IMR-90 (cell line): ENCODE results near the gene SLC5A10. TPM values are rescaled to one million over a fixed set of nuclear protein-coding genes. Genes with fewer than 3 reads are reported as not detected.
"Not testable (repeated sequence)": the region's sequence is repeated elsewhere in the genome, so short reads cannot be mapped to it uniquely, and the experiment has no call there.

Experiments used
- ATAC-seq: fragments of 200-7000 bp; cut with Tn5 transposase; 2 replicates; pipeline ENCODE4 v1.9.1; 2020; ENCODE audit warnings: low read depth, mild to moderate bottlenecking, moderate library complexity
- BruUV-seq: library from RNA; stranded (reverse); fragments of 400-500 nt; replicated peaks from 2 replicates; lab custom pipeline; 2021; lab: Mats Ljungman, UMichigan
- CTCF ChIA-PET: fragments of 300-600 bp; formaldehyde crosslinking; extraction: SDS; loops from one replicate; lab custom pipeline; 2021; ENCODE audit warnings: antibody characterized with exemption; lab: Yijun Ruan, JAX
- POLR2A ChIA-PET: fragments of 300-600 bp; sonication (Branson Sonifier 250); formaldehyde crosslinking; loops from one replicate; lab custom pipeline; 2022; ENCODE audit warnings: antibody characterized with exemption; ENCODE audit not compliant: unreplicated experiment; lab: Charles Lee
- DNase-seq: peaks from one replicate; pipeline ENCODE4 v3.0.0; 2013
- H2AFZ ChIP-seq: replicated peaks from 2 replicates; pipeline ENCODE3; 2013; ENCODE audit warnings: low read length, mild to moderate bottlenecking; ENCODE audit not compliant: poor library complexity
- H2AK5ac ChIP-seq: 2 replicates; pipeline ENCODE4 v1.6.1; 2013; ENCODE audit warnings: low read depth, low read length, inconsistent platforms
- H2AK9ac ChIP-seq: replicated peaks from 2 replicates; pipeline ENCODE3; 2013; ENCODE audit warnings: mild to moderate bottlenecking, low read depth, low read length, moderate library complexity; ENCODE audit not compliant: poor library complexity
- H2BK120ac ChIP-seq: 2 replicates; pipeline ENCODE4 v1.6.1; 2013; ENCODE audit warnings: low read depth, low read length, inconsistent platforms
- H2BK15ac ChIP-seq: 3 replicates; pipeline ENCODE4 v1.6.1; 2013; ENCODE audit warnings: low read depth, low read length, inconsistent platforms
- H2BK20ac ChIP-seq: 2 replicates; pipeline ENCODE4 v1.6.1; 2013; ENCODE audit warnings: low read depth, mild to moderate bottlenecking, inconsistent platforms, low read length, moderate library complexity
- H2BK5ac ChIP-seq: 2 replicates; pipeline ENCODE4 v1.6.1; 2013; ENCODE audit warnings: mild to moderate bottlenecking, low read depth, low read length, inconsistent platforms; ENCODE audit not compliant: poor library complexity, severe bottlenecking
- H3K14ac ChIP-seq: replicated peaks from 2 replicates; pipeline ENCODE4 v1.6.1; 2013; ENCODE audit warnings: low read depth, low read length, inconsistent platforms
- H3K18ac ChIP-seq: 2 replicates; pipeline ENCODE4 v1.6.1; 2013; ENCODE audit warnings: low read depth, low read length, control low read depth
- H3K23ac ChIP-seq: 2 replicates; pipeline ENCODE4 v1.6.1; 2013; ENCODE audit warnings: low read depth, low read length, inconsistent platforms
- H3K27ac ChIP-seq: 2 replicates; pipeline ENCODE4 v1.5.1; 2013; ENCODE audit warnings: mild to moderate bottlenecking, control low read depth, low read length; ENCODE audit not compliant: insufficient read depth
- H3K27me3 ChIP-seq: 2 replicates; pipeline ENCODE4 v1.6.1; 2013; ENCODE audit warnings: low read length; ENCODE audit not compliant: control insufficient read depth, insufficient read depth
- H3K36me3 ChIP-seq: 2 replicates; pipeline ENCODE4 v1.6.1; 2013; ENCODE audit warnings: low read length, mixed read lengths; ENCODE audit not compliant: control insufficient read depth, insufficient read depth
- H3K4ac ChIP-seq: 2 replicates; pipeline ENCODE4 v1.6.1; 2013; ENCODE audit warnings: low read depth, low read length, inconsistent platforms
- H3K4me1 ChIP-seq: 2 replicates; pipeline ENCODE4 v1.6.1; 2013; ENCODE audit warnings: low read length, mixed read lengths; ENCODE audit not compliant: control insufficient read depth, insufficient read depth
- H3K4me2 ChIP-seq: 2 replicates; pipeline ENCODE4 v1.6.1; 2013; ENCODE audit warnings: low read depth, mild to moderate bottlenecking, control low read depth, low read length, moderate library complexity
- H3K4me3 ChIP-seq: 2 replicates; pipeline ENCODE4 v1.5.1; 2013; ENCODE audit warnings: low read depth, mild to moderate bottlenecking, control low read depth, low read length, moderate library complexity; ENCODE audit not compliant: insufficient read depth
- H3K56ac ChIP-seq: 2 replicates; pipeline ENCODE4 v1.6.1; 2013; ENCODE audit warnings: low read length, inconsistent platforms; ENCODE audit not compliant: insufficient read depth; ENCODE audit errors: extremely low read depth
- H3K79me1 ChIP-seq, 2 experiments: 2 replicates each; pipeline ENCODE4 v1.6.1; 2013; ENCODE audit warnings: low read length in 2 of 2, inconsistent platforms in 1 of 2, low read depth in 1 of 2
- H3K9ac ChIP-seq: 2 replicates; pipeline ENCODE4 v1.6.1; 2013; ENCODE audit warnings: low read depth, low read length, control low read depth
- H3K9me1 ChIP-seq: 2 replicates; pipeline ENCODE4 v1.6.1; 2013; ENCODE audit warnings: low read length, inconsistent platforms; ENCODE audit not compliant: insufficient read depth
- H3K9me3 ChIP-seq: 2 replicates; pipeline ENCODE4 v1.6.1; 2013; ENCODE audit warnings: low read length; ENCODE audit not compliant: control insufficient read depth, insufficient read depth
- H4K20me1 ChIP-seq: 2 replicates; pipeline ENCODE4 v1.6.1; 2013; ENCODE audit warnings: low read length, inconsistent platforms; ENCODE audit not compliant: insufficient read depth
- H4K5ac ChIP-seq: 2 replicates; pipeline ENCODE4 v1.6.1; 2013; ENCODE audit warnings: mild to moderate bottlenecking, low read depth, low read length, control low read depth
- H4K8ac ChIP-seq, 2 experiments: 2 replicates each; pipeline ENCODE4 v1.6.1; 2013; ENCODE audit warnings: low read depth in 2 of 2, low read length in 2 of 2, control low read depth in 1 of 2, inconsistent platforms in 1 of 2
- H4K91ac ChIP-seq: 2 replicates; pipeline ENCODE4 v1.6.1; 2013; ENCODE audit warnings: low read depth, low read length, inconsistent platforms; ENCODE audit not compliant: insufficient read depth
- WGBS, 2 experiments: methylation state at CpG; one replicate each; pipeline versions ENCODE4 v1.1.5 to v1.1.7; 2013; ENCODE audit warnings: missing lambda C conversion rate in 2 of 2; ENCODE audit not compliant: insufficient read length in 1 of 2; ENCODE audit errors: extremely low coverage in 2 of 2; 5-methylcytosine and 5-hydroxymethylcytosine counted together
- dilution Hi-C: fragments of 300-500 bp; cut with HindIII; formaldehyde crosslinking; loops from one replicate; pipeline ENCODE4 v1.14.3; 2018; ENCODE audit warnings: low sequenced_read_pairs; ENCODE audit not compliant: unreplicated experiment
- in situ Hi-C: fragments of 300-500 bp; cut with MboI; formaldehyde crosslinking; loops from 3 replicates; pipeline ENCODE4 v1.14.3; 2019; ENCODE audit warnings: low sequenced_read_pairs, inconsistent platforms, mixed read lengths
- intact Hi-C: fragments of 100-400 bp; cut with micrococcal nuclease; formaldehyde crosslinking; loops from 2 replicates; pipeline ENCODE4 v1.10.0; 2022
- polyA plus RNA-seq, 3 experiments: library from polyadenylated mRNA; depleted of rRNA; stranded (reverse); fragments of >200 nt; gene quantifications; 2 replicates each; pipeline ENCODE4 v1.2.3, GENCODE V29; 2012; ENCODE audit warnings: low replicate concordance in 1 of 3
- total RNA-seq: library from RNA; depleted of rRNA; stranded (reverse); fragments of >200 nt; gene quantifications from 2 replicates; pipeline ENCODE4 v1.2.3, GENCODE V29; 2012

SLC5A10 gene
- total and polyA plus RNA-seq, 2 of the 4 experiments (the other 2 are of a cell fraction): not detected

GRCh38 chr17:19042369-19042768 is 90.4 kb downstream of the SLC5A10 start:
- dilution Hi-C loops, POLR2A ChIA-PET, H3K27ac ChIP-seq, in situ Hi-C loops, H2BK120ac ChIP-seq, CTCF ChIA-PET, BruUV-seq, H3K9me3 ChIP-seq, H2AK9ac ChIP-seq, H3K27me3 ChIP-seq, H4K20me1 ChIP-seq, H3K56ac ChIP-seq, H3K4me2 ChIP-seq, intact Hi-C loops, H4K91ac ChIP-seq, H2AK5ac ChIP-seq, H4K5ac ChIP-seq, H3K4me1 ChIP-seq, H3K36me3 ChIP-seq, H2BK5ac ChIP-seq, H3K79me1 ChIP-seq, H3K18ac ChIP-seq, H3K4me3 ChIP-seq, H2BK20ac ChIP-seq, DNase-seq, H2AFZ ChIP-seq, H3K23ac ChIP-seq, H3K9me1 ChIP-seq, H3K4ac ChIP-seq, H4K8ac ChIP-seq, H2BK15ac ChIP-seq, H3K9ac ChIP-seq, H3K14ac ChIP-seq, ATAC-seq: not testable (repeated sequence)
- no CpG with 5 or more reads among the region's 14 CpGs for WGBS, 2 experiments

- H2BK5ac ChIP-seq, H3K4ac ChIP-seq, H3K56ac ChIP-seq, H2AFZ ChIP-seq, H3K4me2 ChIP-seq, H3K9ac ChIP-seq, H3K36me3 ChIP-seq, ATAC-seq, H2AK5ac ChIP-seq, H2BK120ac ChIP-seq, H3K9me1 ChIP-seq, intact Hi-C loops, H3K23ac ChIP-seq, POLR2A ChIA-PET, H3K18ac ChIP-seq, DNase-seq, H3K27ac ChIP-seq, CTCF ChIA-PET, H4K20me1 ChIP-seq, H2BK20ac ChIP-seq, H4K8ac ChIP-seq, H2AK9ac ChIP-seq, H4K5ac ChIP-seq, in situ Hi-C loops, H3K4me1 ChIP-seq, H3K14ac ChIP-seq, dilution Hi-C loops, H4K91ac ChIP-seq, BruUV-seq, H3K79me1 ChIP-seq, H2BK15ac ChIP-seq, H3K9me3 ChIP-seq, H3K4me3 ChIP-seq, H3K27me3 ChIP-seq: not testable (repeated sequence)
- no CpG with 5 or more reads among the region's 8 CpGs for WGBS, 2 experiments
These were observed 91.1 kb downstream of the SLC5A10 start for GRCh38 chr17:19043032-19043431.
